T-helper 2 cell treated with Interferon-gamma antibody and Interleukin-4, amounts not matched to agents 100 ng/mL and 5 ng/mL, for 36 hours (primary cell): ENCODE results near the gene RGL1. TPM values are rescaled to one million over a fixed set of nuclear protein-coding genes. Genes with fewer than 3 reads are reported as not detected.

Source experiments
- intact Hi-C: fragments of 100-400 bp; cut with micrococcal nuclease; formaldehyde crosslinking; loops from one replicate; pipeline ENCODE4 v1.15.1; 2023
- total RNA-seq: library from RNA; stranded (reverse); gene quantifications from 2 replicates; pipeline ENCODE4 v1.2.3, GENCODE V29; 2022

RGL1 gene
- total RNA-seq, 1 donor from 2014 or later = 2.7 TPM

DNA sequence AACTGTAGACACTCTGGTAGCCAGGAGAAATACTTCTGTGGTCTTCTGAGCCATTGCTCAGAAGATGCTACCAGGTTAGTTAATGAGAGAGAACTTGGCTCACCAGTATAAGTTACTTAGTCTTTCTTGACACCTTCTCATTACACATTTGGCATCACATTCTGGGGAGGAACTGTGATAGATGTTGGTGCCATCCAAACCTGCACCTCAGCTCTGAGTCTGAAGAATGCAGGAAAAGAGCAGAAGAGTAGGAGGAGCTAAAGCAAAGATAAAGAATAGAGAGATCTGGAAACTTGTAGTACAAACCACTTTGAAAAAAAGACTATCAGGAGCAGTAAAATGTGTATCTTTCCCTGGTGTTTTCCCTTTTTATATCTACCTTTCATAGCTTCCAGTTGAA, 58.9 kb downstream of the RGL1 start:
- intact Hi-C loops = no loop called here

DNA sequence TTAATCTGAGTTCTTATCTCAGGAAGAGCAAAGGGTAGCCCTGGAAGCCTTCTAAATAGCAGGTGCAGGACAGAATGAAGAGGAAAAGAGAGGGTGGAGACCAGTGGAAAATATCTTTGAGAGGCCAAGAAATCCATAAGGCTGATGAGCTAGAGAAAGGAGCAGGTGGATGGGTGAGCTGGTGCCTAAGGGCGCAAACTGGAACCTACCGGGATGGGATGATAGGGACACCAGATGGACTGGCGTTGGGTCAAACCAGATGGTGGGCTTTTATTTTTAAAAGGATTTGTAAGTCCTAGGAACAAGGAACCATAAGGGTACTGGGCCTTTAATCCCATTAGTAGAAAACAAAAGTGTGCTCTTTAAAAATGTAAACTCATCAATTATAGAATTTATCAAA, 59.7 kb downstream of the RGL1 start:
- intact Hi-C loops = no loop called here

GRCh38 chr1:183869230-183869629, 64.3 kb downstream of the RGL1 start:
- intact Hi-C loops = no loop called here

DNA sequence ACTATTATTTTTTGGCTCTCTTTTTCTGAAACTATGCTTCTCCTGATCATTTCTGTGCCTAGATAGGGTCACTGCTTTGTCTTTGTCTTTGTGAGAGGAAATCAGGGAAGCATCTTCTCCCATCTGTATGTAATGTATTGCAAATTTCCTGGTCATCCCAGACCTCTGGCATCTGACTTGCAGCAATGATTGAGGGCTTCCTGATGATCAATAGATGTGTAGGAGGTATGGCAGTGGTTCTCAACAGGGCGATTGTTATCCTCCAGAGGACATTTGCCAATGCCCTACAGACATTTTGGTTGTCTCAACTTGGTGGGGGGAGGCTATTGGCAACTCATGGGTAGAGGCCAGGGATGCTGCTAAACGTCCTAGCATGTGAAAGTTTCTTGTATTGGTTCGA, 64.7 kb downstream of the RGL1 start:
- intact Hi-C loops = no loop called here

DNA sequence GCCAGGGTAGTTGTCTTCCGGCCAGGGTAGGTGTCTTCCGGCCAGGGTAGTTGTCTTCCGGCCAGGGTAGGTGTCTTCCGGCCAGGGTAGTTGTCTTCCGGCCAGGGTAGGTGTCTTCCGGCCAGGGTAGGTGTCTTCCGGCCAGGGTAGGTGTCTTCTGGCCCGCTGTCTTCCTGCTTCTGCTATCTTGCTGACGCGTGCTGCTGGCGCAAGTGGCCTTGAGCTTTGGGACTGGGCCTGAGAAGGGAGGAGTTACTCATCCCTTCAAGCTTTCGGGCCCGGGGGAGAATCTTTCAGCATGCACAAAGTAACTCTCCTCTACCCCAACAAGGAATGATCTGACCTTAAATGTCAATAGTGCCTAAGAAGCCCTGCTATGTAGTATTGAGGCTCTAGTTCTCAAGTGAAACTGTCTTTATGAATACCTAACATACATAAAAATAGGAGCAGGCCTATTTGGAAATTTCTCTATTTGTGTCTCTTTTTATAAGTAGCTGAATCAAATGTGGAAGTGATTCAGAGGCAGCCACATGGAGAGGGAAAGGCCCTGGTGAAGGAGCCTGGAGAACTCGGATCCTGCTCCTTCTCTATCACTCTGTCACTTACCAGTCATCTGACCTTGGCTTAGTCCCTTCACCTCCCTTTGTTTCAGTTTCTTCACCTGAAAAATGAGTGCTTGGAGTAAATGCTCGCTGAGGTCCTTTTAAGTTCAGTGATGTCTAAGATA, 65.6 kb downstream of the RGL1 start:
- intact Hi-C loops = no loop called here

GRCh38 chr1:183871142-183871541, 66.2 kb downstream of the RGL1 start:
- intact Hi-C loops = no loop called here

DNA sequence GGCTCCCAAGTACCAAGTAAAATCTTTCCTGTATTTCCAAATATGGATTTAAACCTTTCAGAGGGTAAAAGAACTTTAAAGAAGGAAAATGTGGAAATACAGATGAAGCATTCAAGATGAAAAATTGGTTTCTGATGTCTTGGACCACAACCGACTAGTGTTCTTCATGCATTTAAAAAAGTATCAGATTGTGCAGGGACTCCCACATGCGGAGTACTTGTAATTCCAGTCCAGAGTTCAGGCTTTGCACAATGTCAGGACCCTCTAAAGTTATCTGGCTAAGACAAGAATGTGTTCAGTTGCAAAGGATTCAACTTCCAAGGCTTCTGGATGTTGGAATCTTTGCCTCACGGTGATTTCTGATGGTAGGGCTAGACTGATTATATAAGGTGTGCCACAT, 66.7 kb downstream of the RGL1 start:
- intact Hi-C loops = no loop called here

DNA sequence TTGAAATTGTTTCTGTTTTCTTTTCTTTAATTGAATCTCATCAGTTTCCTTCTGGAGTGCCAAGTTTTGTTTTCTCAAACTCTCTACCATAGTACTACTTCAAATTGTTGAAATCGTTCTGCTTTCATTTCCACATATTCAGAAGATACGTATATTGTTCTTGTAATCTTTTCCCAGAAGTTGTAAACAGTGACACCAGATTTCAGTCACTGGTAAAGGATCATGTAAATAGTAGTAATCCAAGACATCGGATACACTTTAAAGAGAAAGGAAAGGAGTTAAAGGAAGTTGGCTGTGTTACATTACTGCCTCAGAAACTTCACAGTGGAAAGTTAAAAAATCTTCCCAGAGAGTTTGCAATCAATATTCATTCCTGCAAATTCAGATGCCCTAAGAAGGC, 67.5 kb downstream of the RGL1 start:
- intact Hi-C loops = no loop called here

- intact Hi-C loops = no loop called here
These were observed 68.7 kb downstream of the RGL1 start for GRCh38 chr1:183873642-183874041.

DNA sequence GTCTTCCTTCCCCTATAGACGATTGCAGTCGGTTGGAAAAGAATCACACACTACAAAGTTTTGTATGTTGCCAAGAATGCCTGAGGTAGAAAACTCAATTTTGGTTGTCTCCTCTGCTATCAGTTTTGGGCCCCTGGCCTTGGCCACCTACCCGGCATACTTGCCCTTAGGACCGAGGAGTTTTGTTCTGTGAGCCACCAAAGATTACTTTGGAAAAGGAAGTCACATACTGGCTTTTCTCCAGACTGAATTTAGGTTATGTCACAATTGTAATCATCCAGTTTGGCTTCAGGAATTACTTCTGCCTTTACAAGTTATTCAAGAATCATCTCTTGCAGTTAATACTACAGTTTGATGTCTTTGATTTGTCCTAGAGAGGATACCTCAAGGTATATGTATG, 71.4 kb downstream of the RGL1 start:
- intact Hi-C loops = no loop called here

DNA sequence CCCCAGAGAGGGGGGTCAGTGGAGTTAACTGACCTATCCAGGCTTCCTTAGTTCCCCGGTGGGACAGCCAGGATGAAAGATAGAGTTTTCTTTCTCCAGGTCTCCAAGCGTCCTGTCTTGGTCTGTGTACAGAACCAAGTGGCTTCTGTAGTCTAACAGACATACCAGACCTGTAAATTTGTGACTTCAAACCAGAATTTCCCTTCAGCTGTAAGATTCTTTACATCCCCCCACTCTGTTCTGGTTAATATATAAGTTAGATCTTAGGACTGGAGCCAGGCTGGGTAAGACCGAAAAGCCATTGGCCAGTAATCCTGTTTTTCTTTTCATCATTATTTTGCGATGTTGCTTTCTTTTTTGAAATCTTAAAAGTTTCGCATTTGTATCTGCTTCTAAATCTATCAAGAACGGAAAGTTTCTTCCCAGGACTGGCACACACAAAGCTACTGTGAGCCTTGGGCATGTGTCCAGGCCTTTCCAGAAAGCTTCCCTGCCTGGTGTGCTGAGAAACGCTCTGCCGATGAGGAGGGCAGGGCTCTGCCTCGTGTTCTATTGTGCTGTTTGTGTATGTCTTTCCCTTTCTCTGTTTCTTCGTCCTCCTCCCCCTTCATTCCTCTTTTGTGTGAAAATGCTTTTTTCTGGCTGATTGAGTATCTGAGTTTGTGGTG, 72.3 kb downstream of the RGL1 start:
- intact Hi-C loops = no loop called here

DNA sequence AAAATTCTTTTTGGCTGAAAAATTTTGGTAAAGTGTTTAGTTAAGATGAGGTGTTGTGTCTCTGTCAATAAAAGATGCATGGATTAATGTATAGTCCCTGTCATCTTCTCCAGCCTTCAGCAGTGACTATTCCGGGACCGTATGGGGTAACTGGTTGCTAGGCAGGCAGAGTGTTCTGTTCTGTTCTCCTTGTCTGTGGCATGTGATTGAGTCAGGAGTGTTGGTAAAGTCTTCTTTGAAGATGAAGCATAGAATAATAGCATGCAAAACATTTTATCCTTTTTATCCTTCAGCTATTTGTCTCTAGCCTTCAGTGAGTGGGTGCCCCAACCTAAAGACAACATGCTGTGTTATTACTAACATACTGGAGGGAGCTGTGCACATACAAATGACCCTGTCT, 74.6 kb downstream of the RGL1 start:
- intact Hi-C loops = no loop called here

DNA sequence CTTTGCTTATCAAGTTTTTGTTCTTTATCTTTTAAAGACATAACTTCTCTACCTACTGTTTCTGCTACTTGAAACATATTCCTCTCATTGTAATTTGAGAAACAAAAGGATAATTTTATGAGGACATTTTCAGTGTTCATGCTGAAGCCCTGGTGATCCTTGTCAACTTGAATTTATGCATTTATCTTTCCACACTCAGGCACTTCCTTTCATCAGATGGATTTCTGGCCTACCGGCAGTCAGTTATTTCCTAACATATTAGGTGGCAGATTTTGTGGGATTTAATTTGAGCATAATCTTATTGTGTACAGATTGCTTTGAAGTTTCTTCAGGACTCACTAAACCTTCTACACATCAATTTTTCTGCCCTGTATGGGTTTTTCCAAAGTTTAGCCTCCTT, 75.0 kb downstream of the RGL1 start:
- intact Hi-C loops = no loop called here

DNA sequence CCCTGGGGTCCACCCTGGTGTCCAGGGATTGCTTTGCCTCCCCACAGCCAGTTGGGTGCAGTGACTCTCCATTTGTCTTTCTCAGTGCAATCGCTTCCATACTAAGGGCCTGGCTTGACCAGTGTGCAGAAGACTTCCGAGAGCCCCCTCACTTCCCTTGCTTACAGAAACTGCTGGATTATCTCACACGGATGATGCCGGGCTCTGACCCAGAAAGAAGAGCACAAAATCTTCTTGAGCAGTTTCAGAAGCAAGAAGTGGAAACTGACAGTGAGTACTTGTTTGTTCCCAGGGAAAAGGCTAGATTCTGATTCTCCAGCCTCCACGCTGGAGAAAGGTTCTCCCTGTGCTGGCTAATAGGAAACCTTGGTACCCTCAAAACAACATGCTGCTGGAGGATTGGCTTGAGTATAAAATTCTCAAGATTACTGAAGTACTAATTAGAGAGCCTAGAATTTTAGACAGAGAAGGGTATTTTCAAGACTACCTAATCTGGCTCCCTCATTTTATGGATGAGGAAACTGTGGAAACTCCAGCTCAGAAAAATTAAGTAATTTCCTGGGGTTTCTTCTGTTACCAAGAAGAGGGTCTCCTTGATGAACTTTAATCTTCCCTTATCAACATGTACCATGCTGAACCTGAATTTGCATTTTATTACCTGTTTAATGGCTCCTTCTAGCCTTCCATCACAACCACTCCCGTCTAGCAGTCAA, 75.8 kb downstream of the RGL1 start:
- intact Hi-C loops = no loop called here

- intact Hi-C loops = no loop called here
These were observed 76.6 kb downstream of the RGL1 start for GRCh38 chr1:183881387-183882131.

GRCh38 chr1:183882335-183883167, 77.6 kb downstream of the RGL1 start:
- intact Hi-C loops = no loop called here

DNA sequence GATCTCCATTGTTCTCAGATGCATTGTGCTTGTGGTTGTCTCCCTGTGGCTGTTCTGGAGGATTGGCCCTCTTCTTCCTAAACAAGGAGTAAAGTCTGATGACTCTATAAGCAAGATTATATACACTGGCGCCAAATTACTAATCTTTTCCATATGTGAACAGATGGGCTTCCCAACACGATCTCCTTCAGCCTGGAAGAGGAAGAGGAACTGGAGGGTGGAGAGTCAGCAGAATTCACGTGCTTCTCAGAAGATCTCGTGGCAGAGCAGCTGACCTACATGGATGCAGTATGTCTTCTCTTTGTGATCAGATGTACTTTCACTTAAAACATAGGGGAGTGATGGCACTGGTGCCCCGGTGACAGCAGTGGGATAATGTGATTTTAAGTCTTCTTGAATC, 78.7 kb downstream of the RGL1 start:
- intact Hi-C loops = no loop called here

DNA sequence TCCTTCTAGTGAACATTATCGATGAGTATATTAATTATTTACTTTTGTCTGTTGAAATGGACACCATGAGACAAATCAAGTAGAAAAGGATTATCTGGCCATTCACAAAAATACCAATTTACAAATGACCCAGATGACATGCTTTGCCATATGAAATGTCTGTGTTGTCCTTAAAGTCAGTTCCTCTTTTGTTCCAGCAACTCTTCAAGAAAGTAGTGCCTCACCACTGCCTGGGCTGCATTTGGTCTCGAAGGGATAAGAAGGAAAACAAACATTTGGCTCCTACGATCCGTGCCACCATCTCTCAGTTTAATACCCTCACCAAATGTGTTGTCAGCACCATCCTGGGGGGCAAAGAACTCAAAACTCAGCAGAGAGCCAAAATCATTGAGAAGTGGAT, 79.6 kb downstream of the RGL1 start:
- intact Hi-C loops = no loop called here

- intact Hi-C loops = loop anchor here (5.0 kb wide), 1 partner anchor 43 kb away; no protein-coding TSS in a partner anchor
These were observed 80.3 kb downstream of the RGL1 start for GRCh38 chr1:183885142-183885735.

DNA sequence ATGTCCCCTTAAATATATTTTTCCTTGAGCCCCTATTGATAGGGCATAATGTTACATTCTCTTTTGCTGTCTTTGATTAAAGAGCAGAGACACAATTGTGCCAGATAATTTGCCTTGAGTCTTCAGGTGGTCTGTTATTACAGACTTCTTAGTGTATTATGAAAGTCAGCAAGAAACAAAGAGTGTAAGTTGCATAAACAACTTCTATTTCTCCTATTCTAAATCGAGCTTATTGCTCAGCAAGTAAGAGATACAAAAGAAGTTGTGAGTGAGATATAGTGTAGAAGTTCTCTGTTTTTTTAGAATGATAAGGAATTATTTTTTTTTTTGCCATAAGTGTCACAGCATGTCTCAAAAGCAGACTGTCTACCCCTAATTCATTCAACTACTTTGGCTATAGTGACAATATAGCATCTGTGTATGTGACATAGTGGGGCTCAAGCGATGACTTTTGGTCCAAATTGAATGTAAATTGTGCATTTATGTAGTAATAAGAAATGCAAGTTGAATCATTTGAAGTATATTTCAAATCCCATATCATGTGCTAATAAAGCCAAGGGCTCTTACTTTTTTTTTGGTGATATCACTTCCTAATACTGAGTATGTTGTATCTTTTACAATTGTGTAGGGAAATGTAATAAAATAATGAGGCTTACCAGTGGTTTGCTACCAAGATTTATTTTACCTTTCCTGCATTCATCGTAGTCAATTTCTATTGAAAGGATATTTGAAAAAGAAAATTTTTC, 81.3 kb downstream of the RGL1 start:
- intact Hi-C loops = loop anchor here (5.0 kb wide), 1 partner anchor 44 kb away; no protein-coding TSS in a partner anchor
